Right forelimb (tissue), 1 donor: Measurements from ENCODE around the gene AMN.

Experiments used
- DNase-seq: peaks from one replicate; pipeline ENCODE4 v3.0.0-alpha.2; 2018

AMN gene

DNA sequence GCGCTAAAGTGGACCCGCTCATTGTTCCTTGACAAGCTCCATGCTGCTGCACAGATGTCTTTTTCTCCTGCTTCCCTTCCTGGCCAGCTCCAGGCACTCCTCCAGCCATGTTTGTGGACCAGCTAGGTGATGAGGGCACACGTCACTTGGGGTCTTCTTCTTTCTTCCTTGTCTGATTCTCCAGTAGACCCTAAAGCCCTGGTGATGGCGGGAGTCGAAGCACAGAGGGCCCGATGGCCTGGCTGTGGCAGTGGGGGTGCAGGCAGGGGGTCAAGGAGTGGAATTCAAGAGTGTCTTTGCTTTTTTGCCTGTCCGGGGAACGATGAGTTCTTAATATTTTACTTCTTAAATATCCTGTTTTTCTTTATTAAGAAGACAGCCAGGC lies 23.0 kb upstream of the AMN start:
- DNase-seq, result no peak

DNA sequence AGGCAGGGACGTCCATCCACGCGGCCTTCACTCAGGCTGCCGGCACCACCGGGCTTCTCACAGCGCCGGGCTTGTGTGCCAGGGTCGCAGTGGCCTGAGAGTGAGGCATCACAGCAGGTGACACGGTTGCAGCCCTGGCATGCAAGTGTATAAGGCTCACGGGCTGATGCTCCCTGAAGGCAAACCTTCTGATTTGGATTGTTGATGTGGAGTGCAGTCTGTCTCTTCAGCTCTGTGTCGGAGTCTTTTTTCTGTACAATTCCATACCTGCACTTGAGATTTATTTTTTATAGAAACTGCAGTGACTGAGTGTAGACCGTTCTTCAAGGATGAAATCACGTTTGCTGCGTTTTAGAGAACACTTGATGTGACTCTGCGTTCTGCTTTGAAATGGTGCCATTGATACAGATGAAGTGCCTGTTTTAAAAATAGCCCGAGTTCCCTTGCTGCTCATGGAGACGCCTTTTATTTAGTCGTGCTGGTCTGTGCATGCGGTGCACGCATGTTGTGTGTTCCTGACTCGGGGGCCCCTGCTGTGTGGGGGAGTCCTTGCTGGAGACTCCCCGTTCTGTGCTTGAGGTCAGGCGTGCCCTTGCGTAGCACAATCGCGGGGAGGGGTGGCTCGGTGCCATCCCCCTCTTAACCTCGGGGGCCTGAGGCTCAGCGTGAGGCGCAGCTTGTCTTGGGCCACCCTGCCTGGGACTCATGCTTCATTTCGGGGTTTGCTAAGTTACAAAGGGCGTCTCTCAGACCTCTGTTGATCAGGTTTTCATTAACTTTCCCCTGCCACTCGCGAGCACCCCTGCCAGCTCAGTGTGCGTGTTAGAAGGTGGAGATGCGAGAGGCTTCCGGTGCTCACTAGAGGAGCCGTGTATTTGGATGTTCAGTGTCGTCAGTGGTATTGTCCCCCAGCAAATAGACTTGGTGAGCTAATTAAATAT lies 21.6 kb upstream of the AMN start:
- DNase-seq, result no peak

DNA sequence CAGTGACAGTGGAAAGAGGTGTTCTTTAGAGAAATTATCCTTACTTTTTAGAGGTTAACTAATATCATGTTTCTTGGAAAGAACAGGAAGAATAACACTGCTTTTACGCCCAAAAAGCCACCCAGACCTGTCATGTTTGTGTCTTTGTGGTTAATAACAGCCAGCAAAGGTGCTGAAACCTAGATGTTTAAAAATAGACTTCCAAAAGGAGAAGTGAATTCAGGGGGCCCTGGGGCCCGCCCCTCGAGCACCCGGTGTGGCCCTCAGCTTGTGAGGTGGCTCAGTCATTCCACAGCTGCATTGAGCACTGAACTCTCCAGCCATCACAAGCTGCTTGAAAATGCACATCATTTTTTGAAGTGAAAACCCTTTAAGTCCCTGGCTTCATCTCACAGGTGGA lies 20.8 kb upstream of the AMN start:
- DNase-seq, result no peak

DNA sequence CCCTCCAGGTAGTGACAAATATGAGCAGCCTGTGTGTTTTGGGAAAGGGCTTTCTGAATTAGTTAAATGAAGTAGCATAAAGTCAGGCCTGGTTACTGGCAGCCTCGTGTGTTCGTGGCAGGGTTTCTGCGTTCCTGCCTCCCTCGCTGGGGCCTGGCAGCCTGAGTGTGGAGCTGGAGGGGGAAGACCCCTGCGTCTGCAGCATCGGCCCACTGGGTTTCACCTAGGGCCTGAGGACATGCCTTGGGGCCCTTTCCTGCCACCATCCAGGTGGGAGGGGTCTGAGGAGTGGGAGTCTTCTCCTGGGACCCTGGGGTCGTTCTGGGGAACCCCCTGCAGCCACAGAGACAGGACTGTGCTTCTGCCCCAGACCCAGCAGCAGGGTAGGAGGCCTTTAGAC lies 20.4 kb upstream of the AMN start:
- no peak for DNase-seq

DNA sequence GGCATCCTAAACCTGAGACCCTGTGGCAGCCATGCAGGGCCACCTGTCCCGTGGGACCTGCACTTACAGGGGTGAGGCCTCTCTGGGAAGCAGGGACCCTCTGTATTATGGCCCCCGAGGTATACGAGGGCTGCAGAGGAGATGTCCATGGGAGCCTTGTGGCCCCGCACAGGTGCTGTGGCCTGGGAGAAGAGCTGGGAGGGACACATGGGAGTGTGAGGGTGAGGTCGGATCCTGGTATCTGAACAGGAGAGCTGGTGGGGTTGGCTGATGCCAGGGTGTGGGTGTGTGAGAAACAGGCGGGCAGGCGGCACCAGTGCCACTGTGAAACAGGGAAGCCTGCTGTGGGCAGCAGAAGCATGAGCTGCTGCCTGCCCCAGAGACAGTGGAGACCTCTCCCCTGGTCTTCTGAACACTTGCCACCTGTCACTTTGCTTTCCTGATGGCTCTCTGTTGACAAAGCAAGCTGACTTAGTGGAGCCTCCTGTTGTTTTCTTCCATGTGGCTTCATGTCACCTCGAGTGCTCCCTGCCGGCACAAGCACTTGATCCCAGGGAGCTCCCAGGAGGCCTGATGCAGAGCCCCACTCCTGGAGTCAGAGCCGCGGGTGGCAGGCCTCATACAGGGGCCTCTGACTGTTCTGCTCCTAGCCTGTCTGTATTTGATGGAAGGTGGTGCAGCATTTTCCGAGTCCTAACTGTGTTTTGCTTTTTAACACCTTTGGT lies 19.8 kb upstream of the AMN start:
- DNase-seq, result no peak

DNA sequence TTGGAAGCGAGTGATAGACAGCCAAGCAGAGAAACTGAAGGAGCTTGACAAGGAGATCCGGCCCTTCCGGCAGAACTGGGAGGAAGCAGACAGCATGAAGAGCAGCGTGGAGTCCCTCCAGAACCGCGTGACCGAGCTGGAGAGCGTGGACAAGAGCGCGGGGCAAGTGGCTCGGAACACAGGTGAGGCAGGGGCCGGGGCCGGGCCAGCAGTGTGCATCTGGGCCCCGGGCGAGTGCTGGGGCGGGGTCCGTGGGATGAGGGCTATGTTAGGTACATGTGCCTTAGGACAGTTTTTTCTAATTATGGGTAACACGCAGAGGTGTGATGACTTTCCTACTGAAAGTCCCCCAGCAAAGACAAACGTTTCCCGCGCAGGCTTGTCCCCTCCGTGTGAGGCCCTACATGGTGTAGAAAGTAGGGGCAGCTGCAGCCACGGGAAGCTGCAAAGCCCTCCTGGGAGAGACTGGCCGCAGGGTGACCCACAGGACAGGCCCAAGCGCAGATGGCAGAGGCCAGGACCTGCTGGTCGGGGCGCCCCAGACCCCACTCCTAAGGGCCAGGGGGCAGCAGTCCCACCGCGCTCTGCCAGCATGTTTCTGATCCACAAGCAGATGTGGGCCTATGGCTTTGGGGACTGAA lies 19.1 kb upstream of the AMN start:
- no peak for DNase-seq

DNA sequence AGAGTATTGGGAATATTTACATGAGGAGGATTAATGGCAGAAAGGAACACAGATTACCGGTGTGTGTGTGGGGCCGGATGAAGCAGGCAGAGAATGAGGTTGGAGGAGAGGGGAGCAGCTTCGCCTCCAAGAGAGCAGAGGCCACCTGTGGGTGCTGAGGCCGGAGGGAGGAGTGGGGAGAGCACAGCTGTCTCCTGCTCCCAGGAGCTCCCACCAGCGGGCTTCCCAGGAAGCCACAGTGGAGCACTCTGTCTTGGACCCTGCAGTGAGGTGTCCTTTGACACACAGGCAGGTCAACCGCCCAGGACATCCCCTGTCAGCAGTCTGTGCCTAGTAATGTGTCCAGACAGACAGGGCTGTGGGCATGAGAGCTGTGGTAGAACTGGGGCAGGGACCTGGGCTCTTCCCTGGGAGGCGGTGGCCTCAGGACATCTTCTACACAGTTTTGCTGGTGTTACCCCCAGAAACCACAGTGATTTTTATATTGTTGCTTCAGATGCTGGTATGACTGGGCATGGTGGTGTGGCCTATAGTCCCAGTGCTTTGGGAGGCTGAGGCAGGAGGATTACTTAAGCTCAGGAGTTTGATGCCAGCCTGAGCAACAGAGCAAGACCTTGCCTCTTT lies 18.5 kb upstream of the AMN start:
- DNase-seq, result no peak

DNA sequence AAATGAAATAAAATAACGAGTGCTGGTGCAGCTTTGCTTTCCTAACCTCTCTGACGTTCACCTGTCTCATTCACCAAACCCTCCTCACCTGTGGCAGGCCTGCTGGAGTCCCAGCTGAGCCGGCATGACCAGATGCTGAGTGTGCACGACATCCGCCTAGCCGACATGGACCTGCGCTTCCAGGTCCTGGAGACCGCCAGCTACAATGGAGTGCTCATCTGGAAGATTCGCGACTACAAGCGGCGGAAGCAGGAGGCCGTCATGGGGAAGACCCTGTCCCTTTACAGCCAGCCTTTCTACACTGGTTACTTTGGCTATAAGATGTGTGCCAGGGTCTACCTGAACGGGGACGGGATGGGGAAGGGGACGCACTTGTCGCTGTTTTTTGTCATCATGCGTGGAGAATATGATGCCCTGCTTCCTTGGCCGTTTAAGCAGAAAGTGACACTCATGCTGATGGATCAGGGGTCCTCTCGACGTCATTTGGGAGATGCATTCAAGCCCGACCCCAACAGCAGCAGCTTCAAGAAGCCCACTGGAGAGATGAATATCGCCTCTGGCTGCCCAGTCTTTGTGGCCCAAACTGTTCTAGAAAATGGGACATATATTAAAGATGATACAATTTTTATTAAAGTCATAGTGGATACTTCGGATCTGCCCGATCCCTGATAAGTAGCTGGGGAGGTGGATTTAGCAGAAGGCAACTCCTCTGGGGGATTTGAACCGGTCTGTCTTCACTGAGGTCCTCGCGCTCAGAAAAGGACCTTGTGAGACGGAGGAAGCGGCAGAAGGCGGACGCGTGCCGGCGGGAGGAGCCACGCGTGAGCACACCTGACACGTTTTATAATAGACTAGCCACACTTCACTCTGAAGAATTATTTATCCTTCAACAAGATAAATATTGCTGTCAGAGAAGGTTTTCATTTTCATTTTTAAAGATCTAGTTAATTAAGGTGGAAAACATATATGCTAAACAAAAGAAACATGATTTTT lies 17.1 kb upstream of the AMN start:
- DNase-seq, result no peak

DNA sequence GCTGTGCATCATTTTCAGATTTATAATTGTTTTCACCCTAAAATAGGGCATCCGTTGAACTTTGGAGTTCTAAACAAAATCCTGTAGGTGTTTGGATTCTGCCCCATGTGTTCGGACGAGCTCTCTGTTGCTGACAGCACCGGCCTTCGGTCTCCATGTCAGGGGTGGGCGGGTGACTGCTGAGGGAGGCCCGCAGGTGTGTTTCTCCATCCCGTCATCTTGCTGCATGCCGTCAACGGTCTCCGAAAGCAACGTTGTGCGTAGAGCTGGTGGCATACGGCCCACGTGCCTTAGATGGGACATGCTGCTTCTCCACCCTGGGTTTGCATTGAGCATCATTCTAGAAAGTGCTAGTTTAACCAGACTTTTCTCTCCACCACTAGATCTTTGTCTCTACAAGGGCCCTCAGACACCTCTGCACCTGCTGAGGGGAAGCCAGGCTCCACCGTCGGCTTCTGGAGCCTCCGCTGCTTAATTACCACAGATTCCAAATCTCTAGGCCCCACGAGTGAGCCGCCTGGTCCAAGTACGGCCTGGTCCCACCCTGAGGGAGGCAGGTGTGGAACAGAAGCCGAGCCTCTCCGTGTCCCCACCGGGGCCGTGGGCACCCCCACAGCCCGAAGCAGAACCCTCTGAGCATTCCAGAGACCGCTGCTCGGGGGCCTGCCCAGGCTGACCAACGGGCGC lies 15.7 kb upstream of the AMN start:
- no peak for DNase-seq

DNA sequence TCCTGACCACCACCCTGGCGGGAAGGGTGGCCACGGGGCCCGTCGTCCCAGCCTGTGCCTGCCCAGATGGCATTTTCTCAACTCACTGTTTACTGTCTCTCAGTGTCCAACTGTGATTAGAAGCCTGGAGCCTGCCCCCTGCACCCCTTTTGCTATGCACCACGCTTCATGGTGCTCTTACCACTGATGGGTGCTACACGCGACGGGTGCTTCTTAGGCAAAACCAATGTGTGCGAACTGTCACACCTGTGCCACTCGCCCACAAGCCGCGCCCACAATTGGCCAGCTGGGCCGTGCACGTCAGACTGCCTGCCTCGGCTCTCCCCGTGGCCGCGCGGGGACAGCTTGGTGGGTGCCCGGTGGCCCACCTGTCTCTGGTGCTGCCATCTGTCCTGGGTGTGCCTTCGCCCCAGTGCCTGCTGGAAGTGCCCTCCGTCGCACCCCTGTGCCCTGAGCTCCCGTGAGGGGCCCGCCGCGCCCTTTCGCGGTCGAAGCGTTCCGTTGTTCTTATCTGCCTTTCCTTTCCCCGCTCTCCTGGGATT lies 15.1 kb upstream of the AMN start:
- DNase-seq, result no peak

DNA sequence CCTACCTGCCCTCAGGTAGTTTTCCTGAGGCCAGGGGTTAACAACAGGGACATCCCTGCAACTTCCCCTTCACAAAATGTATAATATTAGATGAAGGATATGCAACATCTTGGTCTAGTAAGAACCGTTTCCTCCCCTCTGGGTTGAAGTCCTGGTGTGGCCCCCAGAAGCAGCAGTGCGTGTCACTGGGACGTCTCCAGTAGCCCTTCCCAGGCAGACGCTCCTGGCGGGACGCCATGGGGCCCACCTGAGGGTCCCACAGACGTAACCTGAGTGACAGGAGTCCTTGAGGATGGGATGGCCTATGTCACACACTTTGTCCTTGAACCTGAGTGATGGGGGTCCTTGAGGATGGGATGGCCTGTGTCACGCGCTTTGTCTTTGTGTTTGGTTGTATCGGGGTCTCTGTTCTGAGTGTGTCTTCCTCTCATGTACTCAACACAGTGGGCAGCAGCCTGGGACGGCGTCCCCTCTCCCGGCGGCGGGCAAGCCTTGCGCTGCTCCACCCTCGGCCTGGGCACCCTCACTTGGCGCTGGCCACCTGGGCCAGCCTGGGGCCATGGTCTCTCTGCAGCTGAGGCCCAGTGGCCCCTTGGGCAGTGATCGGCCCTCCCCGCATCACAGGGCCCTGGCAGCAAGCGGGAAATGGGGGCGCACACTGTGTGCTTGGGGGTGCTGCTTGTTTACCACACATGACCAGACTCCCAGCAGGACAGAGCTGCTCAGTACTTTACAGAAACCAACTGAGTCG lies 14.3 kb upstream of the AMN start:
- DNase-seq, result no peak

DNA sequence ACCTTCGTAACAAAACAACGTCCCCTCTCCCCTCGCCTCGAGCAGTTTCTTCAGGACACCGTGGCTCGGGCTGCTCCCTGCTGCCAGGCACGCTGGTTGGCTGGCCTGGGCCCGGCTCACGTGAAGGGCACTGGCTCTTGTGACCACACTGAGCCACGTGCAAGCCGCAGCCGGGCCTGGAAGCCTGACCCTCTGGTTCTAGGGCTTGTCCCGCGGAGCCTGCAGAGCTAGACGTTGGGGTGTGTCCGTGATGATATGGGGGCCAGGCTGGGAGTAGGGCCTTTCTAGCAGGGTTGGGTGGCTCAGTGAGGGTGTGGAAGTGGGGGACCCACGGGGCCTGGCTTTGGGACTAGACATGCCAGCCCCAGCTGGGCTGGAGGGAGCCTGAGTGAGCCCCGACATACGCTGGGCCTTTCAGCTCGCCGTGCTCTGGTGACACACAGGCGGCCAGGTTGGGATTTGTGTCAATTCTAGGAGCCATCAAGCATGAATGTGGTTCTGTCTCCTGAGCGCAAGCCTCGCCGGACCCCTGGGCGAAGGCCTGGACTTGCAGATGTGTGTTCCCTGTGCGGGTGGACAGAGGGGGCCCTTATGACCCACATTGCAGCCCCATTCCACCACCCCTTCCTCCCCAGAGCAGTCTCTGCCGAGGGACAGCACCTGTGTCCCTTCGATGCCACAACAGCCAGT lies 13.6 kb upstream of the AMN start:
- DNase-seq, result no peak

DNA sequence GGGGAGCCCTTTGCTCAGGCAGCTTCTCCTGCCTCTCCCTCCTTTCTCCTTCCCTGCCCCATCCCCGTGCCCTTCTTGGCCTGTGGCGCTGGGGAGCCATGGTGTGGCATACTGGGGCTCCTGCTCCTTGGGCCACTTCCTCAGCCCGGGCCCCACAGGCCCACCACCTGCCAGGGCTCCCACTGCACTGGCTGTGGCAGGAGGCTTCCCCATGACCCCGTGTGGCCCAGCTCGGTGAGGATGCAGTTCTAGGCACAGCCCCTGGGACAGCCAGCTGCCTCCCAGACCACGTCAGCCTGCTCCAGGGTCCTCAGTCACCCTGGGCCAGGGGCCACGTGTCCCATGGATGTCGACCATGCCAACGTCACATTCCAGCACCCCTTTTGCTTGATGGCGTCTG lies 13.0 kb upstream of the AMN start:
- DNase-seq, result no peak

DNA sequence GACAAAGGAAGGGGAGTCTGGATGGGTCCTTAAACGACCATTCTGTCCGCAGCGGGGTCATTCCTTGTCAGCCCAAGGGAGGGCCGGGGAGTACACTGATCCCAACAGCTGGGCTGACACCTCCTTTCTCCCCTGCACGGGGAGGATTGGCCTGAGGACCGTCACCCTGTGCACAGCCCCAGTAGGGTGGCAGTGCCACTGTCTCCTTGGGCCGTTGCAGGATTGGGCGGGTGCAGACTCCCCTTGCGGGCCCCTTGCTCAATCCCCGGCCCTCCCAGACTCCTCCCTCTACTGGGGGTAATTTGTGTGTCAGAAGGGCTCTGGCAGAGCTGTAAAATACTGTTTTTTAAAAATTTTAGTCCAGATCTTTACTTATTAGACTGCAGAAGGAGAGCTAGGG lies 12.6 kb upstream of the AMN start:
- no peak for DNase-seq

DNA sequence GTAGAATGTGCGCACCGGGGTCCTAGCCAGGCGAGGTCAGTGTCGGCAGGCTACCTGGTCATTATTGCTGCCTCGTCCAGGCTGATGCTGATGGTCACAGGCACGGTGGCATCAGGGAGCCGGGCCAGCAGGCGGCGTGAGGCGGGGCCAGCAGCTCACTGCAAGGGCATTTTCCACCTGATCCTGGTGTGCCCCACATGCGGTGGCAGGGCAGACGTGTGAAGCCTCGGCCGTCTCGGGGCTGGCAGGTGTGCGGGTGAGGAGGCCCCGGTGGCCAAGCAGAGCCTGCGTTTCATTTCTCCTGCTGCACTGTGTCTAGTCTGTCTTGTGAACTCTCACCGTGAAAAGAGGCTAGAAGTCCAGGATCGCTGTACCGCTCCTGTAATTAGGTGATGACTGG lies 12.0 kb upstream of the AMN start:
- no peak for DNase-seq

DNA sequence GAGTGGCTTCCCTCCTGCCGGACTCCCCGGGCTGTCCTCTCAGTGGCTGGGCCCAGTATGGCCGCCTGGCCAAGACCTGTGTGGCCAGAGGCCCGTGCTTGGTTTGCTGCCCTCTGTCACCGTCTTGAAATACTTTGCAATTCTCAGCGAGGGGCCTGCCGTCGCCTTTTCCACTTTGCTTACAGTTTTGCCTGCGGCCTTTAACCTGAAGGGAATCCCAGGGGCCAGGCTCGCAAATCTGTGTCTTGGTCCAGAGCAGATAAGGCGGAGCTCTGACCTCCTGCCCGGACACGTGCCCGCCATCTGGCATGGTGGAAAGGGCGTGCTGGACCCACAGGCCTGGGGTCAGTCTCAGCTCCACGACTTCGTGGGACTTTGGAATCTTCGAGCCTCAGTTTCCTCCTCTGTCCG lies 10.9 kb upstream of the AMN start:
- DNase-seq, result no peak

DNA sequence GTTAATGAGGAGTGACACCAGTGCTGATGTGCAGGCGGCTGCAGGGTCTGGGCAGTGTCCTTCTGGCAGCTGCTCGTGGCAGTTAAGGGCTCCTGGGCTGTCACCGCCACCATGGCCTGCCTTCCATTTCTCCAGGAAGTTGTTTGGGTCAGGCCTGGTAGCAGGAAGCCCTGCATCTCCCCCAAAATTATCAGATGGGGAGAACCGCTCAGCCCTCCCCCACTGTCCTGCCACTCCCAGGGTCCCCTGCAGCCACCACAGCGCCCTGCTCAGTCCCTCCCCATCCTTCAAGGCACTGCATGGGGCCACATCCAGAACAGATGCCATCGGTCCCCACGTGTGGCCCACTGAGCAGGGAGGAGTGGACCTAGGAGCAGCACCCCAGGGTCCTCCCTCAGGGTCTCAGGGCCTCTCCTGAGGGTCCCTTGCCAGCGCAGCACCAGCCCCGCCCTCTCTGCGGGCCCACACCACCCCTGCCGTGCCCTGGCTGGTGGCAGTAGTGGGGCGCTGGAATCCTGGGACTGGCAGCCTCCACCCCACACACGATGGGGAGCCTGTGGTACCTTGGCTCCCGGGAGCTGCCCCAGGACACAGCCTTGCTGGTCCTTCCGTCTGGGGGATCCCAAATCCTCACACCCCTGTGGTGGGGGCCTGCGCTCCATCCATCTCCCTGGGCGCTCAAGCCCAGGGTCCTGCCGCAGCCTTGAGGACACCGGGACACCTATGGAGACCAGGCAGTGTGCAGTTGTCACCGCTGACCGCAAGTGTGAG lies 10.3 kb upstream of the AMN start:
- DNase-seq, result no peak

DNA sequence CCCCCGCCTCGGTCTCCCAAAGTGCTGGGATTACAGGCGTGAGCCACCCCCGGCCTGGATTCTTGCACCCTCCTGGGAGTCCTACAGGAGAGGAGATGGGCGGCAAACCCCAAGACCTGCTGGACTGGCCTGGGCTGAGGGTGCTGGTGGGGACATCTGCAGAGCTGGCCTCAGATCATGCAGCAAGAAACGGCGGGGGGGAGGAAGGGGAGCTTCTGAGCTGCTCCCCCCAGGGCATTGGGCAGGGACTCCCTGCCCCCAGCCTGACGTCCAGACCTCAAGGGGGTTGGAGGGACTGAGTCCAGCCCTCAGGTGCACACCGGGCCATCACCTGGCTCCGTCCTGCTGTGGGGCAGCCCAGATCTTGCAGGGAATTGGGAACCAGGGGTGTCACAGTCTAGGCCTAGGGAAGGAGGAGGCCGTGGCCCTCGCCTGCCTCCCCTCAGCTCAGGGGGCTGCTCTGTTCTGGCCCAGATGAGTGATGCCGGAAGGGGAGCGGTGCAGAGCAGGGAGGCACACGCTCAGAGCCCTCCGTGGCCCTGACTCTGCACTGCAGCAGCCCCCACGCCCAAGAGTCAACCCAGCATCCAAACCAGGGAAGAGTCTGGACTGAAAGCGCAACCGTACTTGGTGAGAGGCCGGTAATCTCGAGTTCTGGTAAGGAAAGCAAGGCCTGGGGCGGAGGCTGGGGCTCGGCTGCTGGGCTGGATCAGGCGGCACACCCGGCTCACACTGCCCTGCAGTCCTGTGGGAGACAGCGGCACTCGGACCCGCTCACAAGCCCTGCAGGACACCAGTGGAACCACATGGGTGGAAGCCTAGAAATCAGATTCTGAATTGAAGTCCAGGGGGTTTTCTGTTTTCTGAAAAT lies 8.9 kb upstream of the AMN start:
- DNase-seq, result no peak
